K562 (cell line): ENCODE data around the gene ZNF581. TPM values are rescaled to one million over a fixed set of nuclear protein-coding genes. Genes with fewer than 3 reads are reported as not detected.
A peak's percentile ranks its signal among the peaks of the same experiment; 100 is the strongest.

Experiments
- ATAC-seq: fragments of 200-7000 bp; cut with Tn5 transposase; 3 replicates; pipeline ENCODE4 v1.9.1; 2020; ENCODE audit warnings: moderate library complexity
- BruUV-seq: library from RNA; stranded (reverse); fragments of 400-500 nt; replicated peaks from 2 replicates; lab custom pipeline; 2021; lab: Mats Ljungman, UMichigan
- CTCF ChIA-PET: fragments of 300-600 bp; formaldehyde crosslinking; extraction: SDS; loops from one replicate; lab custom pipeline; 2021; ENCODE audit warnings: low intra/inter-chr PET ratio; lab: Yijun Ruan, JAX
- POLR2A ChIA-PET: fragments of 300-600, 350-650 bp; sonication (Branson Sonifier 250); formaldehyde crosslinking; extraction: SDS; loops from one replicate; lab custom pipeline; 2021; ENCODE audit warnings: antibody characterized with exemption, inconsistent platforms; lab: Yijun Ruan, JAX
- DNase-seq, 4 experiments: peaks; one replicate each; pipeline versions ENCODE4 v3.0.0 to v3.0.0-alpha.2; 2011 to 2018; ENCODE audit warnings: low spot score in 3 of 4, mixed read lengths in 3 of 4; ENCODE audit errors: extremely low read depth in 1 of 4
- FAIRE-seq: peaks from 2 replicates; lab custom pipeline; 2011; peaks lifted over from hg19 to GRCh38; lab: Jason Lieb, UNC
- H2AFZ ChIP-seq: 2 replicates; pipeline ENCODE4 v1.6.0; 2011; ENCODE audit warnings: low read depth, low read length, control low read depth, inconsistent platforms
- H3K27ac ChIP-seq: fragments of 200-600 bp; 3 replicates; pipeline ENCODE4 v1.8.0; 2011; ENCODE audit warnings: low read depth, mild to moderate bottlenecking, control low read depth, inconsistent platforms, low read length, moderate library complexity, mixed read lengths; ENCODE audit errors: extremely low read depth
- H3K27me3 ChIP-seq, 2 experiments: fragments of 300-600 bp in 1 of 2; 2 replicates in 1 of 2; 3 replicates in 1 of 2; pipeline versions ENCODE4 v1.6.0 to v1.8.0; 2011; ENCODE audit warnings: inconsistent platforms in 2 of 2, low read length in 2 of 2, mild to moderate bottlenecking in 1 of 2, mixed read lengths in 1 of 2, moderate library complexity in 1 of 2; ENCODE audit not compliant: control insufficient read depth in 2 of 2, insufficient read depth in 2 of 2
- H3K36me3 ChIP-seq: fragments of 300-600 bp; 3 replicates; pipeline ENCODE4 v1.8.0; 2011; ENCODE audit warnings: mild to moderate bottlenecking, low read length, inconsistent platforms; ENCODE audit not compliant: control insufficient read depth, insufficient read depth
- H3K4me1 ChIP-seq, 2 experiments: fragments of 200-600 bp in 1 of 2; replicated peaks in 1 of 2; 2 replicates in 1 of 2; 3 replicates in 1 of 2; pipeline versions ENCODE4 v1.5.1 to v1.8.0; 2011; ENCODE audit warnings: inconsistent platforms in 2 of 2, low read length in 2 of 2, mild to moderate bottlenecking in 1 of 2, mixed read lengths in 1 of 2, moderate library complexity in 1 of 2; ENCODE audit not compliant: control insufficient read depth in 2 of 2, insufficient read depth in 2 of 2
- H3K4me2 ChIP-seq: 2 replicates; pipeline ENCODE4 v1.6.1; 2011; ENCODE audit warnings: low read length, control low read depth, inconsistent platforms, mixed read lengths; ENCODE audit not compliant: insufficient read depth
- H3K4me3 ChIP-seq: fragments of 200-600 bp; sonication (generic), shearing (Covaris generic); 2 replicates; pipeline ENCODE4 v1.5.1; 2016; ENCODE audit warnings: control low read depth, inconsistent platforms
- H3K79me2 ChIP-seq: fragments of 200-600 bp; 3 replicates; pipeline ENCODE4 v1.8.0; 2011; ENCODE audit warnings: low read length, inconsistent platforms; ENCODE audit not compliant: control insufficient read depth, insufficient read depth
- H3K9ac ChIP-seq, 2 experiments: 2 replicates each; pipeline versions ENCODE4 v1.6.0 to v1.6.1; 2011; ENCODE audit warnings: low read depth in 2 of 2, low read length in 2 of 2, control low read depth in 1 of 2, inconsistent platforms in 1 of 2, mild to moderate bottlenecking in 1 of 2, mixed read lengths in 1 of 2; ENCODE audit not compliant: insufficient read depth in 1 of 2
- H3K9me1 ChIP-seq: one replicate; pipeline ENCODE4 v1.6.0; 2011; ENCODE audit warnings: inconsistent platforms, mild to moderate bottlenecking, low read length, moderate library complexity; ENCODE audit not compliant: control insufficient read depth, insufficient read depth
- H3K9me3 ChIP-seq: replicated peaks from 2 replicates; pipeline ENCODE4 v1.5.1; 2011; ENCODE audit warnings: low read depth, low read length, inconsistent platforms; ENCODE audit not compliant: control insufficient read depth, insufficient read depth
- H4K20me1 ChIP-seq: replicated peaks from 2 replicates; pipeline ENCODE4 v1.6.1; 2011; ENCODE audit warnings: low read length, inconsistent platforms, mixed read lengths; ENCODE audit not compliant: control insufficient read depth, insufficient read depth
- BRF1 ChIP-seq: IDR thresholded peaks from 3 replicates; pipeline ENCODE4 v1.6.1; 2011; ENCODE audit warnings: borderline replicate concordance, mild to moderate bottlenecking; ENCODE audit not compliant: insufficient read length; ENCODE audit errors: extremely low read depth
- CAMTA2 ChIP-seq: fragments of 250-450 bp; sonication (Bioruptor Pico); conservative IDR thresholded peaks from 2 replicates; pipeline ENCODE4 v1.5.1; 2022
- CBX1 ChIP-seq: sonication (generic); IDR thresholded peaks from 2 replicates; pipeline ENCODE4 v1.6.1; 2016; ENCODE audit warnings: antibody characterized with exemption, low read depth, mild to moderate bottlenecking
- CXXC5 ChIP-seq: fragments of 250-450 bp; sonication (Bioruptor Pico); IDR thresholded peaks from 2 replicates; pipeline ENCODE4 v1.8.0; 2022; ENCODE audit warnings: inconsistent platforms, mild to moderate bottlenecking, moderate library complexity
- FOSL1 ChIP-seq: fragments of 200-800 bp; sonication (Bioruptor generic); conservative IDR thresholded peaks from 2 replicates; pipeline ENCODE4 v1.6.1; 2016; ENCODE audit warnings: missing genetic modification characterization, missing compliant biosample characterization
- GATA2 ChIP-seq: sonication (generic); formaldehyde crosslinking; IDR thresholded peaks from 2 replicates; pipeline ENCODE4 v1.4.0; 2020; ENCODE audit warnings: mild to moderate bottlenecking, missing genetic modification reagents
- KAT7 ChIP-seq: sonication (generic); formaldehyde crosslinking; IDR thresholded peaks from 2 replicates; pipeline ENCODE4 v1.8.0; 2022; ENCODE audit warnings: missing genetic modification reagents, mild to moderate bottlenecking, borderline replicate concordance
- KDM5B ChIP-seq: fragments of 200-600 bp; sonication (generic); IDR thresholded peaks from 2 replicates; pipeline ENCODE4 v1.6.1; 2012; ENCODE audit warnings: low read depth, mild to moderate bottlenecking, moderate library complexity, low read length, control low read depth, inconsistent platforms; ENCODE audit not compliant: insufficient replicate concordance
- NELFE ChIP-seq: IDR thresholded peaks from 2 replicates; pipeline ENCODE4 v1.6.1; 2011; ENCODE audit warnings: mild to moderate bottlenecking; ENCODE audit not compliant: insufficient read depth, insufficient read length
- OTX1 ChIP-seq: fragments of 450-650 bp; formaldehyde crosslinking; IDR thresholded peaks from 2 replicates; pipeline ENCODE4 v1.4.0; 2022; ENCODE audit warnings: mild to moderate bottlenecking
- PRMT5 ChIP-seq: sonication (generic); formaldehyde crosslinking; IDR thresholded peaks from 2 replicates; pipeline ENCODE4 v1.5.0; 2020; ENCODE audit warnings: missing genetic modification reagents
- SPI1 ChIP-seq: IDR thresholded peaks from 2 replicates; pipeline ENCODE4 v1.6.1; 2011; ENCODE audit warnings: low read depth, low read length, control low read depth, borderline replicate concordance
- TEAD1 ChIP-seq, 2 experiments: fragments of 450-650 bp in 1 of 2; sonication (generic) in 1 of 2; formaldehyde crosslinking; IDR thresholded peaks; 2 replicates each; pipeline versions ENCODE4 v1.4.0 to v1.8.0; 2020 to 2022; ENCODE audit warnings: mild to moderate bottlenecking in 2 of 2, missing genetic modification reagents in 1 of 2
- ZFX ChIP-seq: sonication (generic); formaldehyde crosslinking; IDR thresholded peaks from 2 replicates; pipeline ENCODE4 v1.8.0; 2022; ENCODE audit warnings: mild to moderate bottlenecking, missing genetic modification reagents, moderate library complexity
- ZNF143 ChIP-seq: sonication (generic); formaldehyde crosslinking; IDR thresholded peaks from 2 replicates; pipeline ENCODE4 v1.9.0; 2022; ENCODE audit warnings: mild to moderate bottlenecking, missing genetic modification reagents
- WGBS: fragments of 100-300 bp; shearing (Covaris generic); methylation state at CpG from one replicate; pipeline ENCODE4 v1.1.6; 2016; ENCODE audit warnings: low coverage, mixed read lengths; ENCODE audit not compliant: insufficient coverage; ENCODE audit errors: missing lambda C conversion rate; 5-methylcytosine and 5-hydroxymethylcytosine counted together
- in situ Hi-C: fragments of 300-500 bp; cut with MboI; formaldehyde crosslinking; loops from 4 replicates; pipeline ENCODE4 v1.15.0; 2018; ENCODE audit warnings: inconsistent platforms, mixed read lengths
- intact Hi-C: fragments of 100-400 bp; cut with micrococcal nuclease; formaldehyde crosslinking; loops from 2 replicates; pipeline ENCODE4 v1.14.2; 2022
- polyA plus RNA-seq, 8 experiments: library from polyadenylated mRNA; depleted of rRNA in 4 of 8; stranded (reverse) in 5 of 8; unstranded in 3 of 8; fragments of >200 nt; fragmentation: Nextera tagmentation in 2 of 8; fragmentation: Illumina TruSeq in 1 of 8; extraction: Ambion mirVana in 2 of 8; extraction: Trizol in 1 of 8; gene quantifications; 2 replicates each; pipeline versions ENCODE4 v1.2.1 to v1.2.3, GENCODE V29; 2011 to 2014; ENCODE audit warnings: inconsistent platforms in 1 of 8, missing spikeins in 1 of 8
- total RNA-seq, 7 experiments: library from RNA; depleted of rRNA in 6 of 7; stranded (reverse); fragments of >200 nt in 6 of 7; fragmentation: Illumina TruSeq in 2 of 7; extraction: Trizol in 2 of 7; gene quantifications; 2 replicates each; pipeline versions ENCODE4 v1.2.1 to v1.2.3, GENCODE V29; 2011 to 2021; ENCODE audit warnings: low replicate concordance in 1 of 7
- TF ChIP-seq, protein P1 (sequence below): fragments of 250-450 bp; sonication (Bioruptor Pico); IDR thresholded peaks from 2 replicates; pipeline ENCODE4 v1.8.0; 2022; ENCODE audit warnings: moderate library complexity, mild to moderate bottlenecking, inconsistent platforms
- TF ChIP-seq, protein P2 (sequence below): fragments of 450-650 bp; formaldehyde crosslinking; conservative IDR thresholded peaks from 2 replicates; pipeline ENCODE4 v1.4.0; 2022; ENCODE audit warnings: mild to moderate bottlenecking, missing genetic modification characterization

The ZNF581 gene
- total and polyA plus RNA-seq, 9 of the 15 experiments (the other 6 are each of a cell fraction or from before 2014, with no cell fraction given): 2.4 to 39.4 (median 15.4) TPM

DNA sequence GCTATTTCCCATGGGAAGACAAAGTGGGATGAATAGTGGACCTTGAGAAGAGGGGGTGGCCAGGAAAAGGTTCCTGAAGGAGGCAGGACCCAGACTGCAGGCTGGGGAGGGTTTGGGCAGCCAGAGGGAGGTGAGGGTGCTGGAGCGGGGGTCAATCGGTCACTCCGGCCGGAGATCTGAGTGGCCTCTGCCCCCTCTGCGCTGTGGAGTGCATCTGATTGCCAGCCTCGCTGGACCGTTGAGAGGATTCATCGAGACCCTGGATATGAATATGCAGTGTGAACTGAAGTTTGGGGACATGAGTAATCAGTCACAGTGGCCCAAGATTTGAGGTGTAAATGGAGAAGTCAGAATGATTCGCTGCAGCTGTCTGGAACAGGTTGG, 8.1 kb upstream of the ZNF581 start (continued):
- TF ChIP-seq ZFX (CRISPR knock-in tag) (peak; percentile 55; the same call in 1 of the 2 replicates), CXXC5 (CRISPR knock-in tag) (no peak)

DNA sequence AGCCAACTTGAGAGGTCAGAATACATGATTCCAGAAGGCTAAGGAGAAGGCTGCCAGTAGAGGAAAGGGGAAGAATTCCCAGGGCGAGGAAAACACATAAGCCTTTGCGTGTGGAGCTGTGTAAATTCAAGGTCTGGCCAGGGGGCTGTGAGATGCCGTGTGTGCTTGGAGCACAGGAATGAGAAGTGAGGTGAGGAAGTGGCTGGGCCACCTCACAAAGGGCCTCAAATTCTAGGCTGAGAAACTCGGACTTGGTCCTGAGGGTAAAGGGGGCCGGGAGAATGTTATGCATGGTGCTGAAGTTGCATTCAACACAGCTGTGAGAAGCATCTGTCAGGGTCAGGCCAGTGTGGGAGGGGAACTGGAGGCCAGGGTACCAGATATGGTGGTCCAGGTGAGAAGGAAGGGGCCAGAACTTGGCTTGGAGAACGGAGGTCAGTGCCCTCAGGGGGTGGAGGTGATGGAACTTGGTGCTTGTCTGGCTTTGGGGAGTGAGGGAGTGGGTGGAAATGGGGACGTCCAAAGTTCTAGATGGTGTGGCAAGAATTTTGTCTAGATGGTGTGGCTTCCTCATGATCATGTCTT, 7.5 kb upstream of the ZNF581 start:
- WGBS: 9% methylated on average over 7 of the region's 7 CpGs
- Histone ChIP-seq H3K36me3 (peaks cover 11% of the 10 kb centered on the region; the same call in 2 of the 3 replicates), H3K9me3 (0 out of 2 replicates have a peak, but pooled peaks cover 2% of the 10 kb centered on the region), H3K27me3 (no peaks in the 10 kb centered on the region), H3K27ac (peak overlapping the region; percentile 92), H3K4me3 (peak overlapping the region; percentile 88), H3K4me2 (peak overlapping the region; percentile 98), H3K9me1 (no peaks in the 10 kb centered on the region), H3K4me1 (peaks cover 26 to 43% of the 10 kb centered on the region in 2 experiments), H3K9ac (peak overlapping the region; percentile 98), H3K79me2 (peaks cover 49% of the 10 kb centered on the region), H4K20me1 (no peaks in the 10 kb centered on the region), H2AFZ (no peak overlapping the region)
- BruUV-seq: no TSS peak
- FAIRE-seq (no peak), DNase-seq (no peak), ATAC-seq (no peak)
- ChIA-PET CTCF (interaction anchor here (1.0 kb wide), 1 partner anchor 12 kb away, joined by 4 read pairs; the partner anchor contains the start of gene CCDC106), POLR2A (interaction anchor here (0.5 to 1.8 kb wide), 6 partner anchors 10 to 56 kb away, joined by 3 to 18 read pairs (median 3); partner anchors contain the start of gene ZNF784)
- intact Hi-C loops: loop anchor here (10.0 kb wide), 1 partner anchor 491 kb away; the partner anchor contains the start of gene TNNT1
- in situ Hi-C loops: loop anchor here (5.0 to 25.0 kb wide), 4 partner anchors 176 to 761 kb away; partner anchors contain the start of genes FCAR, TNNT1 and ZSCAN5A
- TF ChIP-seq ZNF143 (CRISPR knock-in tag) (peak; percentile 25; the same call in 1 of the 2 replicates), CBX1 (no peak), OTX1 (CRISPR knock-in tag) (peak; percentile 67; the same call in 1 of the 2 replicates), NELFE (no peak), KAT7 (0 out of 2 replicates have a peak, but pooled peaks have one; percentile 69), SPI1 (0 out of 2 replicates have a peak, but pooled peaks have one; percentile 8), KDM5B (peak; percentile 12), TEAD1 (CRISPR knock-in tag; IDR thresholded peaks at IDR 0.05) (peak in 1 of 2 experiments; percentile 13; a peak in 1 of 4 replicates), BRF1 (no peak), CAMTA2 (CRISPR knock-in tag) (no peak), GATA2 (CRISPR knock-in tag) (no peak), FOSL1 (tag) (no peak), PRMT5 (CRISPR knock-in tag) (no peak)
- TF ChIP-seq, protein P1, sequence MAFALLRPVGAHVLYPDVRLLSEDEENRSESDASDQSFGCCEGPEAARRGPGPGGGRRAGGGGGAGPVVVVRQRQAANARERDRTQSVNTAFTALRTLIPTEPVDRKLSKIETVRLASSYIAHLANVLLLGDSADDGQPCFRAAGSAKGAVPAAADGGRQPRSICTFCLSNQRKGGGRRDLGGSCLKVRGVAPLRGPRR (CRISPR knock-in tag): no peak
- TF ChIP-seq, protein P2, sequence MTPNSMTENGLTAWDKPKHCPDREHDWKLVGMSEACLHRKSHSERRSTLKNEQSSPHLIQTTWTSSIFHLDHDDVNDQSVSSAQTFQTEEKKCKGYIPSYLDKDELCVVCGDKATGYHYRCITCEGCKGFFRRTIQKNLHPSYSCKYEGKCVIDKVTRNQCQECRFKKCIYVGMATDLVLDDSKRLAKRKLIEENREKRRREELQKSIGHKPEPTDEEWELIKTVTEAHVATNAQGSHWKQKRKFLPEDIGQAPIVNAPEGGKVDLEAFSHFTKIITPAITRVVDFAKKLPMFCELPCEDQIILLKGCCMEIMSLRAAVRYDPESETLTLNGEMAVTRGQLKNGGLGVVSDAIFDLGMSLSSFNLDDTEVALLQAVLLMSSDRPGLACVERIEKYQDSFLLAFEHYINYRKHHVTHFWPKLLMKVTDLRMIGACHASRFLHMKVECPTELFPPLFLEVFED (CRISPR knock-in tag): peak; percentile 10; the same call in 1 of the 2 replicates
